GM23248 (cell line): ENCODE results near the gene ABLIM2. TPM values are rescaled to one million over a fixed set of nuclear protein-coding genes. Genes with fewer than 3 reads are reported as not detected.
A peak's percentile ranks its signal among the peaks of the same experiment; 100 is the strongest.

Source experiments
- DNase-seq: peaks from one replicate; pipeline ENCODE4 v3.0.0-alpha.2; 2015
- H2AFZ ChIP-seq: fragments of 200-600 bp; sonication (generic); 2 replicates; pipeline ENCODE4 v1.6.1; 2016; ENCODE audit warnings: antibody characterized with exemption
- H3F3A ChIP-seq: fragments of 200-600 bp; sonication (generic); 2 replicates; pipeline ENCODE4 v1.6.1; 2016; ENCODE audit warnings: mild to moderate bottlenecking, antibody characterized with exemption, mixed run types; ENCODE audit not compliant: insufficient read depth
- H3K27ac ChIP-seq: fragments of 200-600 bp; sonication (generic); 2 replicates; pipeline ENCODE4 v1.5.1; 2016; ENCODE audit warnings: mild to moderate bottlenecking
- H3K27me3 ChIP-seq: fragments of 200-600 bp; sonication (generic); replicated peaks from 2 replicates; pipeline ENCODE4 v1.6.1; 2016; ENCODE audit warnings: mild to moderate bottlenecking; ENCODE audit not compliant: insufficient read depth
- H3K36me3 ChIP-seq: fragments of 200-600 bp; sonication (generic); 2 replicates; pipeline ENCODE4 v1.6.1; 2016; ENCODE audit warnings: low read depth, mild to moderate bottlenecking
- H3K4me1 ChIP-seq: fragments of 200-600 bp; sonication (generic); 2 replicates; pipeline ENCODE4 v1.6.1; 2016; ENCODE audit warnings: mild to moderate bottlenecking; ENCODE audit not compliant: insufficient read depth
- H3K4me2 ChIP-seq: fragments of 200-600 bp; sonication (generic); one replicate; pipeline ENCODE4 v1.6.1; 2016; ENCODE audit warnings: mild to moderate bottlenecking; ENCODE audit not compliant: unreplicated experiment
- H3K4me3 ChIP-seq: fragments of 200-600 bp; sonication (generic); 2 replicates; pipeline ENCODE4 v1.5.1; 2016; ENCODE audit warnings: mild to moderate bottlenecking
- H3K79me2 ChIP-seq: fragments of 200-600 bp; sonication (generic); 2 replicates; pipeline ENCODE4 v1.6.1; 2016; ENCODE audit warnings: mild to moderate bottlenecking; ENCODE audit not compliant: insufficient read depth
- H3K9ac ChIP-seq: fragments of 200-600 bp; sonication (generic); 2 replicates; pipeline ENCODE4 v1.6.1; 2016; ENCODE audit warnings: mild to moderate bottlenecking
- H3K9me2 ChIP-seq: fragments of 200-600 bp; sonication (generic); 2 replicates; pipeline ENCODE4 v1.6.1; 2016; ENCODE audit warnings: mixed run types, mild to moderate bottlenecking, moderate library complexity; ENCODE audit not compliant: insufficient read depth
- H3K9me3 ChIP-seq: fragments of 200-600 bp; sonication (generic); one replicate; pipeline ENCODE4 v1.6.1; 2017; ENCODE audit warnings: low read depth
- H4K20me1 ChIP-seq: fragments of 200-600 bp; sonication (generic); 2 replicates; pipeline ENCODE4 v1.6.0; 2016; ENCODE audit not compliant: insufficient read depth
- EZH2 ChIP-seq: fragments of 200-600 bp; sonication (generic); IDR thresholded peaks from 2 replicates; pipeline ENCODE4 v1.6.1; 2018; ENCODE audit warnings: antibody characterized with exemption, mild to moderate bottlenecking; ENCODE audit not compliant: insufficient read depth, poor library complexity, severe bottlenecking
- EZH2phosphoT487 ChIP-seq: fragments of 200-600 bp; sonication (generic); IDR thresholded peaks from 2 replicates; pipeline ENCODE4 v1.6.1; 2018; ENCODE audit warnings: antibody characterized with exemption, moderate library complexity, mild to moderate bottlenecking, low read depth; ENCODE audit not compliant: insufficient read depth
- WGBS, 2 experiments: methylation state at CpG; one replicate each; pipeline ENCODE4 v1.1.6; 2015 to 2017; ENCODE audit warnings: low lambda C conversion rate in 2 of 2, low coverage in 1 of 2; ENCODE audit errors: missing lambda C conversion rate in 2 of 2; 5-methylcytosine and 5-hydroxymethylcytosine counted together
- in situ Hi-C: fragments of 300-500 bp; cut with MboI; formaldehyde crosslinking; loops from 2 replicates; pipeline ENCODE4 v1.15.0; 2020
- polyA plus RNA-seq: library from polyadenylated mRNA; unstranded; fragments of >200 nt; fragmentation: Nextera tagmentation; extraction: Ambion mirVana; gene quantifications from 2 replicates; pipeline ENCODE4 v1.2.1, GENCODE V29; 2016
- total RNA-seq: library from RNA; depleted of rRNA; stranded (reverse); fragments of >200 nt; shearing (Covaris generic); gene quantifications from 2 replicates; pipeline ENCODE4 v1.2.3, GENCODE V29; 2014

ABLIM2 gene
- total and polyA plus RNA-seq, 2 experiments from 2014 or later = not detected

- H3K9me3 ChIP-seq = no peaks in the 10 kb centered on the region
- TF ChIP-seq EZH2 = no peak
- no peak for TF ChIP-seq EZH2phosphoT487
- H3F3A ChIP-seq = peaks cover 4% of the 10 kb centered on the region
- DNase-seq = no peak
- H4K20me1 ChIP-seq = no peaks in the 10 kb centered on the region
- no peak overlapping the region for H3K4me3 ChIP-seq
- no peak overlapping the region for H3K4me2 ChIP-seq
- no peak overlapping the region for H3K9ac ChIP-seq
- H3K79me2 ChIP-seq = no peaks in the 10 kb centered on the region
- no peak overlapping the region for H3K27ac ChIP-seq
- H3K4me1 ChIP-seq = peaks cover 9% of the 10 kb centered on the region
- no peak overlapping the region for H2AFZ ChIP-seq
- peaks cover 8% of the 10 kb centered on the region; the same call in 1 of the 2 replicates for H3K27me3 ChIP-seq
- H3K9me2 ChIP-seq = no peaks in the 10 kb centered on the region
- 91 to 95% methylated on average over 25 to 26 of the region's 26 CpGs for WGBS, 2 experiments
- H3K36me3 ChIP-seq = no peaks in the 10 kb centered on the region
- in situ Hi-C loops = no loop called here
Measured at GRCh38 chr4:8189551-8190466, 31.2 kb upstream of the ABLIM2 start.

GRCh38 chr4:8188743-8189550, 30.3 kb upstream of the ABLIM2 start:
- Histone ChIP-seq H3K4me2 (no peak overlapping the region), H3K36me3 (no peaks in the 10 kb centered on the region), H2AFZ (no peak overlapping the region), H3K79me2 (no peaks in the 10 kb centered on the region), H3F3A (peaks cover 12% of the 10 kb centered on the region), H4K20me1 (no peaks in the 10 kb centered on the region), H3K9me2 (no peaks in the 10 kb centered on the region), H3K9me3 (no peaks in the 10 kb centered on the region), H3K4me3 (no peak overlapping the region), H3K27ac (no peak overlapping the region), H3K4me1 (peaks cover 14% of the 10 kb centered on the region), H3K9ac (no peak overlapping the region), H3K27me3 (peaks cover 2% of the 10 kb centered on the region; the same call in 1 of the 2 replicates)
- peak; percentile 43 for DNase-seq
- in situ Hi-C loops = no loop called here
- 37 to 41% methylated on average over 28 to 29 of the region's 29 CpGs for WGBS, 2 experiments
- TF ChIP-seq EZH2phosphoT487 (no peak), EZH2 (no peak)

- Histone ChIP-seq H3K79me2 (no peaks in the 10 kb centered on the region), H3K27ac (no peak overlapping the region), H3K9me2 (no peaks in the 10 kb centered on the region), H3K4me2 (no peak overlapping the region), H3K9me3 (no peaks in the 10 kb centered on the region), H2AFZ (no peak overlapping the region), H3F3A (peaks cover 18% of the 10 kb centered on the region), H3K36me3 (no peaks in the 10 kb centered on the region), H3K27me3 (no peaks in the 10 kb centered on the region), H3K4me3 (no peak overlapping the region), H3K9ac (no peak overlapping the region), H3K4me1 (peaks cover 15% of the 10 kb centered on the region), H4K20me1 (no peaks in the 10 kb centered on the region)
- in situ Hi-C loops = no loop called here
- peak; percentile 68 for DNase-seq
- WGBS, 2 experiments = 63 to 68% methylated on average over 12 of the region's 12 CpGs
- no peak for TF ChIP-seq EZH2phosphoT487
- no peak for TF ChIP-seq EZH2
Measured at GRCh38 chr4:8188085-8188484, 29.5 kb upstream of the ABLIM2 start.

- no peaks in the 10 kb centered on the region for H3K9me2 ChIP-seq
- no peak overlapping the region for H3K9ac ChIP-seq
- peak; percentile 22 for DNase-seq
- no peak overlapping the region for H2AFZ ChIP-seq
- peaks cover 18% of the 10 kb centered on the region for H3K4me1 ChIP-seq
- H3K36me3 ChIP-seq = no peaks in the 10 kb centered on the region
- no peaks in the 10 kb centered on the region for H3K79me2 ChIP-seq
- H3K4me2 ChIP-seq = peak overlapping the region; percentile 53
- in situ Hi-C loops = no loop called here
- peaks cover 18% of the 10 kb centered on the region for H3F3A ChIP-seq
- no peaks in the 10 kb centered on the region for H3K27me3 ChIP-seq
- TF ChIP-seq EZH2 (no peak), EZH2phosphoT487 (no peak)
- WGBS, 2 experiments = 30 to 32% methylated on average over 9 of the region's 9 CpGs
- H4K20me1 ChIP-seq = no peaks in the 10 kb centered on the region
- no peaks in the 10 kb centered on the region for H3K9me3 ChIP-seq
- H3K4me3 ChIP-seq = no peak overlapping the region
- H3K27ac ChIP-seq = no peak overlapping the region
Measured at GRCh38 chr4:8185930-8186329, 27.3 kb upstream of the ABLIM2 start.
